ENCODE measurements around the gene IRF8.

IRF8 gene

DNA sequence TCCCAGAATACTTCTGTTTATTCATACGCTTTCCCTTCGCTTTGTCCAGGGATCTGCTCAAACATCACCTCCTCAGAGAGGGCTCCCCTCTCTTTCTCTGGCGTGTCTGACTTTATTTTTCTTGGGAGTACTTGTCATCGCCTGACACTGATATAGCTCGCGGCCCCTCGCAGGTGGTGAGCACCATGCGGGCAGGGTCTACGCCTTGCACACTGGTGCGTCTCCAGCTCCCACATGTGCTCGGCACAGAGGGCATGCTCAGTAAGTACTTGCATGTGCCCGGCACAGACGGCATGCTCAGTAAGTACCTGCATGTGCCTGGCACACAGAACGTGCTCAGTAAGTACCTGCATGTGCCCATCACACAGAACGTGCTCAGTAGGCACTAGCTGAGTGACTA lies 57.5 kb downstream of the IRF8 start:
- DNase-seq (ENCODE audit: low spot score), result no peak

DNA sequence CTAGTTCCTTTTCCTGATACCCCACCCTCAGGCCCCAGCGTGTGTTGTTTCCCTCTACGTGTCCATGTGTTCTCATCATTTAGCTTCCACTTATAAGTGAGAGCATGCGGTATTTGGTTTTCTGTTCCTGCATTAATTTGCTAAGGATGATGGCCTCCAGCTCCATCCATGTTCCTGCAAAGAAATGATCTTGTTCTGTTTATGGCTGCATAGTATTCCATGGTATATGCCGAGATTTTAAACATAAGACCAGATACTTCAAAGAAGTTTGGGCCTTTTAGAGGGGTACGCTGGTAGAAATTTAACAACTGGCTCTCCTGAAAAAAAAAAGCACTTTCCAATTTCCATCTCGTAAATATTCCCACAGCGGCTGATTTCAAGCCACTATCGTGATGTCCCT lies 59.8 kb downstream of the IRF8 start:
- no peak for DNase-seq (ENCODE audit: low spot score)

DNA sequence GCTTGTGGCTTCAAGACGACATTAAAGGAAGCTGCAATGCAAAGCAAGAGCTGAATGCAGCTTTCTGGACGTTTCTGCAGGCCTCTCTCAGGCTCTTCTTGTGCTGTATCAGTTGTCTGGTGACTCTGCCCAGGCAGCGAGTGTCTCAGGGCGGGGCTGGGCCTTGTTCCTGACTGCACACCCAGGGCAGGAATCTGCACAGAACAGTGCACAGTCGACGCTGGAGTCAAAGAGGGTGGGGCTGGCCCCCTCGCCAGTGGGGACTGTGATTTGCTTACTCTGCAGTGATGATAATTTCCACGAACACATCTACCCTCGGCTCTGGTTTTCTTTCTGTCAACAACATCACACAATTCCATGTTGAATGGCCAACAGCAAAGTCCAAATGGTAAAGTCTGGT lies 60.7 kb downstream of the IRF8 start:
- DNase-seq (ENCODE audit: low spot score), result no peak

DNA sequence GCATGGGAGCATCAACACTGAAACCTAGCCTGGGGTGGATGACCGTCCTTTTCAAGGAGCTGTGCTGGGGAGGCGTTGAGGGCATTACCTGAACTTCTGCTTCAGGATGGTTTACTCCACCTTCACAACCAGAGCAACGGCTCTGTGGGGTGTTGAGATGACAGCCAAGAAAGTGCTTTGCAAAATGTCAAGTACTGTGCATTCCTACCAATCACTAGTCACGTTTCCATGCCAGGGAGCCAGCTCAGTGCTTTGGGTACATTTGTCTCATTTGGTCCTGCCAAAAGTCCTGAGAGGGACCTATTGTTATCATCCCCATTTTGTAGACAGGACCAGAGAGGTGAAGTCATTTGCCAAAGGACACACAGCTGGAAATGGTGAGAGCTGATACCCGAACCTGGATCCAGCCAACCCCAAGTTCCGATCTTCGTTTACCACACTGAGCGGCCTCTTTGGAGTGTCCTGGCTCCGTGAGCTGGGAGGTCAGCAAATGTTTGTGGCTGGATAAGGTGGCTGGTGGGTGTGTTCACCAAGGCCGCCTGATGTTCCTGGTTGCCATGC lies 61.6 kb downstream of the IRF8 start:
- no peak for DNase-seq (ENCODE audit: low spot score)

DNA sequence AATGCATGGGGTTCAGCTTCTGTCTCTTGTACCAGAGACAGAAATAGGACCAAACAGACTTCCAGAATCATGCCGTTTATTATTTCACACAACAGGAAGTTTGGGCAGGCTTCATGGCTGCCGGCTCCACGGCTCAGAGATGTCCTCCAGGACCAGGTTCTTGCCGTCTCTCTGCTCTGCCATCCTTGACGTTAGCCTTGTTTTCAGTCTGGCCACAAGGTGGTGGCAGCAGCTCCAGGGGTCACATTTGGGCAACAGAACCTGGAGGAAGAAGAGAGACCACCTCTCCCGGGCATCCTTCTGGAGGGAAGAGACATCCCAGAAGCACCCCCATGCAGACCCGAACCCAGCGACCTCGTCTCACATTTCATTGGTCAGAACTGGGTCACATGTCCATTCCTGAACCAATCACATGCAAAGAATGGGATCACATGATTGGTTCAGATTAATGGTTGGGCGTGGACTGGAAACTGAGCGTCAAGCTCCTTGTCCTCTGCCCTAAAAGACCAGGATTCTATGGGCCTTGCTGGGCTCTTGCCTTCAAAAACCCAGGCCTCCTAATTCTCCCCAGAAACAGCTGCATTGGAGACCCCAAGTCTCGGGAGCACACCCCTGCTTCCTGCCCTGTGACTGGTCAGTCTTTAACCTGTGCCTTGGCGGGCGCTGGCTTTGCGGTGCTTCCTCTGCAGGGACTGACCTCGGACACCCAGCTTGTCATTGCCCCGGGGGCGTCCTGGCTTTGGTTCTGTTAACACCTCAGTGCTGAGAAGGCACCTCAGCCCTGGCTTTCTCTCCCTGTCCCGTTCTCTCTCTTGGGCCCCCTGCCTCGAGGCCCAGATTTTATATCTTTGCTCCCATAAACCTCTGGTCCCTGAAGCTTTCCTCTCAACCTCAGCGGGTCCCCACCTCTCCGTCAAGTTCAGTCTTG lies 63.3 kb downstream of the IRF8 start:
- DNase-seq (ENCODE audit: low spot score), result no peak

DNA sequence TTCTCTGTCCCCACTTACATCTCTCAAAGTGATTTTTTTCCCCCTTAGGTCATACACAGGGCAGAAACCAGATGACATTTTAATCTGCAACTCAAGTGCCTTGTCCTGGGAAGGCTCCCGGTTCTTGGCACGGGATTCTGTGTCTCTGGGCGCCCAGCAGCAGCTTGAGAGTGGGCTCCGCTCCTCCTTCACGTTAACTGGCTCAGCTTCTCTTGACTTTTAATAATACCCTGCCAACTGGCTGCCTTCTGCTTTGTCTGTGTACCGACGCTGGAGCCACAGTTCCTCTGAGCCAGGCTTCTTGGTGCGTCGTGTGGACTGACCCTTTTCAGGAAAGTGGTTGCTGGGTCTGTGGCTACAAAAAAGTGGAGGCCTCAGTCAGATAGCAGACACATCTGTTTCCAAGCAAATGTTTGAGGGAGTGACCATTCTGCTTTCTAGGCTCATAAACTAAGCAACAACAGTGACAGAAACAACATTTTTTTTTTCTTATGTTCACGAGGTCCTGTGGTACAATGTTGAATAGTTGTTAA lies 64.9 kb downstream of the IRF8 start:
- DNase-seq (ENCODE audit: low spot score), result no peak

DNA sequence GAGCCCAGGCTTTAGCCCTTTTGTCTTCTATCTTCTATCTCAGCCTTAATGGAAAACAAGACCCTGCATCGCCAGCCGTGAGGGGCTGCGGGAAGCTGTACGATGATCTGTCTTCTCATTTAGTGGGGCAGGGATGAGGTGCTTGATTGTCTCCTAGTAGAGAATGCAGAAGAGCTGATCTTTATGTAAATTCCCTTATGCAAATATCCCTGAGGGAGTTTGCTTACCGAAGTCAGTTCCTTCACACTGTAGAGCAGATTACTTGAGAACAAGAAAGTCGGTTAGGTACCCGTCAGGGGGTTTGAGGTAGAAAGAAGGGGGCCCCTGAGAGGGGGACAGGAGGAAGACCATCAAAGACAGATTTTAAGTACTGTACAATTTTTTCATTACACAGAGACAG lies 66.2 kb downstream of the IRF8 start:
- no peak for DNase-seq (ENCODE audit: low spot score)

DNA sequence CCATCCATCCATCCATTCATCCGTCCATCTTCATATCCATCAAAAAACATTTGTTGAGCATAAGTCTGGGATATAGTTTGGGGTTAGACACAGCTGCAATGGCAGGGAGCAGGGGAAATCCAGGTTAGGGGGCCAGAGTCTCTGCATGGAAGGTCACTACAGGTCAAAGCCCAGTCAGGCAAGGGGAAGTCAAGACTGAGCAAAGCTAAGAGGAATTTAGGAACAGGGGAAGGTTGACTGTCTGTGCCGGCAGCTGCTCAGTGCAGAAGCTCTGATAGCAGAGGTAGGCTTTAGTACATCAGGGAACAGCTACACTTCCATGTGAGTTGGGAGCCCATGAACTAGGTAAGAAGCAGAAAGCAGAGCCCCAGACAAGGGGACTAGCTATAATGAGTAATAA lies 68.1 kb downstream of the IRF8 start:
- DNase-seq (ENCODE audit: low spot score), result no peak

DNA sequence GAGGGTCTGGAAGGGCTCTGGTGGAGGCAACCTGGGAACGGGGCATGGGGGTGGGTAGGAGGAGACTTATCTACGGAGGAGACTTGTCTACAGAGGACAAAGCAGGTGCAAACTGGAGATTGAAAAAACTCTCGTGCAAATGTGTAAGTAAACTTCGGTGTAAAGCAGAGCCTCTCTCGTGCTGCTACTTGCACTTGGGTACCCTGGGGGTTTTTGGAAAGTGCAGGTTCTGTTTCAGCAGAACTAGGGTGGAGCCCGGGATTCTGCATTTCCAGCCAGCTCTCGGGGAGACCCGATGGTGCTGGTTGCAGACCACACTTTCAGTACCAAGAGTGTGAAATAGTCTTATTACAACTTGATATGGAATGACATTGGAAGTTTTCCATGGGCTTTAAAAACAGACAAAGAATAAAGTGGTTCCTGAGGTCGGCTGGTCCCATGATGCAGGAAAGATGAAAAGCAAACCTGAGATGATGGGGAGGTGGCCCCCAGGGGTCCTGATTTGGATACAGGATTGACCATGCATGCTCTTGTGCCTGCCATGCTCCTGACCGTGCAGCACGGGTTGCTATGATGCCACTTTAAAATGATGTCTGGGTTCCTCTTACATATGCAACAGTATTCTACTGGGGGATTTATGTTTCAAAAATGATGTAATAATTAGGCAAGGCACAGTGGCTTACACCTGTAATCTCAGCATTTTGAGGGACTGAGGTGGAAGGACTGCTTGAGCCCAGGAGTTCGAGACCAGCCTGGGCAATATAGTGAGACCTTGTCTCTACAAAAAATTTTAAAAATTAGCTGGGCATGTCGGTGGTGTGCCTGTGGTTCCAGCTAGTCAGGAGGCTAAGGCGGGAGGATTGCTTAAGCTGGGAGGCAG lies 69.3 kb downstream of the IRF8 start:
- no peak for DNase-seq (ENCODE audit: low spot score)

DNA sequence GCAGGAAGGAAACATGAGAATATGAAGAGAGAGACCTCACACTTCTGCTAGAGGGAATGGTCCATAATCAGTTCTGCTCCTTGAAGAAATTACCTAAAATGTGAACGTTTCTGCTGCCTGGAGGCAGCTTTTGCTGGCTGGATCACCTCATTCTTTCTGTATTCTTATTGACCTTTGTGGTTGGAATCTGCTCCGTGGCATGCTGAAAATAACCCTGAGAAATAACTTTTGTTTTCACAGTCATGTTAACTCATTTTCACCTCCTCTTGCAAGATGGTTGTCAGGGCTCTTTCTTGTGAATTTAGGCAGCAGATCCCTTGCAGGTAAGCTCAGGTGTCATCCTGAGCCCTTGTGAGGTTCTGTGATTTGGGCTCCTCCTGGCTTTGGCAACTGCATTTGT lies 70.2 kb downstream of the IRF8 start:
- no peak for DNase-seq (ENCODE audit: low spot score)

DNA sequence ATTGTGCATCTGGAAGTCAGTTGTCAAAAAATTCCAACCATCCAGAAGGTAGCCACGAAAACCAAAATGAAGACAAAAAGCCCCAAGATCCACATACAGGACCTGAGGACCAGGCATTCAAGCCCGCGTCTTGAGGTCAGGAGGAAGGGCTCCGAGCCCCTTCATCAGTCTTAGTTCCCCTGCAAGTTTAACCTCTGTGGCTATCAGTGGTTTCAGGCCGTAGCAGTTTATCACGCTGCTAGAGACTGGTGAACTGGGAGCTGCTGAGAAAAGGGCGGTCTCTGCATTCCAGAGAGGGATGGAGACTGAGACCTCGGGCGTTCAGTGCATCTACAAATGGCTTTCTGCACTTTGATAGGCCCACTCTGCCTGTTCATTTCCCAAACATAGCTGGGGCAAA lies 70.6 kb downstream of the IRF8 start:
- no peak for DNase-seq (ENCODE audit: low spot score)

DNA sequence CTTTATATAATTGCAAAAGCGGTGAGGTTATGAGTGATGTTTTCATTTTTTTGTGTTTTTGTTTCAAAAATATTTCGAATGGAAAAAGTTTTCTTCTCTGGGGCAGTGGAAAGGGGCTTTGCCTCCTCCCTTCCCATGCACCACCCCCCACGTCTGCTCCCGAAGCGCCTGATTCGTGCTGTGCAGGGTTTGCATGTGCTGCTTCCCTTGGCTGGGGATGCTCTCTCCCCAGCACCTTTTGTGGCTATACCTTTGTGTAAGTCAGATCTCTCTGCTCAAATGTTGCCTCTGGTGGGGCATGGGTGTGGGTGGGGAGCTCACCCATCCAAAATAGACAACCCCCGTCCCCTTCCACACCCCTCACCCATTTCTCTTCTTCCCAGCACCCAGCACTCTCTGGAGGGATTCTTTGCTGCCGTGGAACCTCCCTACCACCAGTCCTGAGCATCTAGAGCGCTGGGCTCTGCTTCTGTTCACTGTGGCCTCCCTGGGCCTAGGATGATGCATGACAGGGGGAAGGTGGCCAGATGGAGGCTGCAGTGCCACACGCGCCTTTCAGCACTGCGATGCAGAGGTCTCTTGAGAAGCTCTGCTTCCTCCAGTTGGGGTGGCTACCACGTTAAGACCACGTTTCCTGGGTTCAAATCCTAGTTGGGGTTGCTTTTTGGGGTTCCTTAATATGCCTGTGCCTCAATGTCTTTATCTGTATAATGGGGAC lies 71.2 kb downstream of the IRF8 start:
- no peak for DNase-seq (ENCODE audit: low spot score)

DNA sequence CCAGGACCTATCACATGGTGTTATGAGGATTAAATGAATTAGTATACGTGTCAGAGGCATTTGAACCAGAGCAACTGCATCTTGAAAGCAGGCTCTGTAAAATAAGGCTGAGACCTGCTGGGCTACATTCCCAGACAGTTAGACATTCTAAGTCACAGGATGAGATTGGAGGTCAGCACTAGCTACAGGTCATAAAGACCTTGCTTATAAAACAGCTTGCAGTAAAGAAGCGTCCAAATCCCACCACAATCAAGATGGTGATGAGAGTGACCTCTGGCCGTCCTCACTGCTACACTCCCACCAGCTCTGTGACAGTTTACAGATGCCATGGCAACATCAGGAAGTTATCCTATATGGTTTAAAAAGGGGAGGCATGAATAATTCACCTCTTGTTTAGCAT lies 71.8 kb downstream of the IRF8 start:
- DNase-seq (ENCODE audit: low spot score), result no peak

Small RNA genes within 50 kb of the gene (small RNA-seq; reads per million reads assigned to genes)
- 0 reads per million in 2 experiments for gene MIR6774

Data from SK-N-DZ (cell line).